IPS-20b (cell line): ENCODE data around the gene INTS6L.

Experiments used
- H3K27ac ChIP-seq: one replicate; pipeline ENCODE4 v1.5.1; 2013; ENCODE audit warnings: low read length
- H3K27me3 ChIP-seq: 2 replicates; pipeline ENCODE4 v1.6.1; 2013; ENCODE audit warnings: mild to moderate bottlenecking, low read length, inconsistent platforms; ENCODE audit not compliant: insufficient read depth
- H3K36me3 ChIP-seq: 2 replicates; pipeline ENCODE4 v1.6.1; 2013; ENCODE audit warnings: low read depth, mild to moderate bottlenecking, inconsistent platforms, low read length, moderate library complexity; ENCODE audit not compliant: insufficient read depth
- H3K4me1 ChIP-seq: 2 replicates; pipeline ENCODE4 v1.6.1; 2013; ENCODE audit warnings: mild to moderate bottlenecking, control low read depth, inconsistent platforms, low read length, moderate library complexity; ENCODE audit not compliant: insufficient read depth
- H3K4me3 ChIP-seq: 2 replicates; pipeline ENCODE4 v1.5.1; 2013; ENCODE audit warnings: mild to moderate bottlenecking, low read length, inconsistent platforms
- H3K9ac ChIP-seq: 2 replicates; pipeline ENCODE4 v1.6.1; 2013; ENCODE audit warnings: low read depth, mild to moderate bottlenecking, inconsistent platforms, low read length, moderate library complexity
- H3K9me3 ChIP-seq: 2 replicates; pipeline ENCODE4 v1.6.1; 2013; ENCODE audit warnings: mild to moderate bottlenecking, low read depth, low read length, inconsistent platforms; ENCODE audit not compliant: insufficient read depth

Gene INTS6L, protein sequence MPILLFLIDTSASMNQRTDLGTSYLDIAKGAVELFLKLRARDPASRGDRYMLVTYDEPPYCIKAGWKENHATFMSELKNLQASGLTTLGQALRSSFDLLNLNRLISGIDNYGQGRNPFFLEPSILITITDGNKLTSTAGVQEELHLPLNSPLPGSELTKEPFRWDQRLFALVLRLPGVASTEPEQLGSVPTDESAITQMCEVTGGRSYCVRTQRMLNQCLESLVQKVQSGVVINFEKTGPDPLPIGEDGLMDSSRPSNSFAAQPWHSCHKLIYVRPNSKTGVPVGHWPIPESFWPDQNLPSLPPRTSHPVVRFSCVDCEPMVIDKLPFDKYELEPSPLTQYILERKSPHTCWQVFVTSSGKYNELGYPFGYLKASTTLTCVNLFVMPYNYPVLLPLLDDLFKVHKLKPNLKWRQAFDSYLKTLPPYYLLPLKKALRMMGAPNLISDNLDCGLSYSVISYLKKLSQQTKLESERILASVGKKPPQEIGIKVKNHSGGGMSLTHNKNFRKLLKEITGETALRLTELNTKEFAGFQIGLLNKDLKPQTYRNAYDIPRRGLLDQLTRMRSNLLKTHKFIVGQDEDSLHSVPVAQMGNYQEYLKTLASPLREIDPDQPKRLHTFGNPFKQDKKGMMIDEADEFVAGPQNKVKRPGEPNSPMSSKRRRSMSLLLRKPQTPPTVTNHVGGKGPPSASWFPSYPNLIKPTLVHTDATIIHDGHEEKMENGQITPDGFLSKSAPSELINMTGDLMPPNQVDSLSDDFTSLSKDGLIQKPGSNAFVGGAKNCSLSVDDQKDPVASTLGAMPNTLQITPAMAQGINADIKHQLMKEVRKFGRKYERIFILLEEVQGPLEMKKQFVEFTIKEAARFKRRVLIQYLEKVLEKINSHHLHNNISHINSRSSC

GRCh38 chrX:135520553-135521404, at the start of gene INTS6L:
Gene INTS6L, plus strand, starts transcription at chrX:135520660. Its CDS starts 333 bp downstream, at chrX:135520993.
- no peaks in the 10 kb centered on the region for H3K4me1 ChIP-seq
- H3K9ac ChIP-seq: peak within 1 kb of the TSS; percentile 79; the same call in 1 of the 2 replicates
- H3K27ac ChIP-seq: no peak within 1 kb of the TSS
- H3K4me3 ChIP-seq: peak within 1 kb of the TSS; percentile 83
- no peaks in the 10 kb centered on the region for H3K9me3 ChIP-seq
- H3K36me3 ChIP-seq: no peaks in the 10 kb centered on the region
- H3K27me3 ChIP-seq: no peaks in the 10 kb centered on the region

DNA sequence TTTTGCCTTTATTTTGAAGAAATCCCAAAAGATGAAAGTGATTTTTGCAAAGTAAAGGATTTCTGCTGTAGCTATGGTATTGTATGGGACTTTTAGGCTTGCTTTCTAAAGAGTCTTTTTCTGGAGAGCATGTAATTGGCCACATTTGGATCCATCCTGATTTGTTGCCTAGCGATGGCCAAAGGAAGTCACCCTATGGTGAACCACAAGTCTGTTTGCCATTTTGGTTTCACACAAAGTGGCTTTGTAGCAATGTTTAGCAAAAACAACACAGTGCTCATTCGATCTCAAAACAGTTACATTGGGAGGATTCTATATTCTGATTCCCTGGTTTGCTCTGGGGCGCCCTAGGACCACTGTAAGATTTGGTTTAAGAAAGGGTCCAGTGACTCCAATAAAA, 44.1 kb upstream of the INTS6L start:
- no peak overlapping the region for H3K27ac ChIP-seq
- no peaks in the 10 kb centered on the region for H3K27me3 ChIP-seq
- no peak overlapping the region for H3K4me3 ChIP-seq
- no peaks in the 10 kb centered on the region for H3K36me3 ChIP-seq
- no peaks in the 10 kb centered on the region for H3K4me1 ChIP-seq
- no peaks in the 10 kb centered on the region for H3K9me3 ChIP-seq
- H3K9ac ChIP-seq: no peak overlapping the region

- H3K9ac ChIP-seq: no peak overlapping the region
- no peaks in the 10 kb centered on the region for H3K36me3 ChIP-seq
- H3K4me3 ChIP-seq: no peak overlapping the region
- no peaks in the 10 kb centered on the region for H3K27me3 ChIP-seq
- no peaks in the 10 kb centered on the region for H3K4me1 ChIP-seq
- no peaks in the 10 kb centered on the region for H3K9me3 ChIP-seq
- H3K27ac ChIP-seq: no peak overlapping the region
Measured at GRCh38 chrX:135477576-135477975, 42.9 kb upstream of the INTS6L start.

DNA sequence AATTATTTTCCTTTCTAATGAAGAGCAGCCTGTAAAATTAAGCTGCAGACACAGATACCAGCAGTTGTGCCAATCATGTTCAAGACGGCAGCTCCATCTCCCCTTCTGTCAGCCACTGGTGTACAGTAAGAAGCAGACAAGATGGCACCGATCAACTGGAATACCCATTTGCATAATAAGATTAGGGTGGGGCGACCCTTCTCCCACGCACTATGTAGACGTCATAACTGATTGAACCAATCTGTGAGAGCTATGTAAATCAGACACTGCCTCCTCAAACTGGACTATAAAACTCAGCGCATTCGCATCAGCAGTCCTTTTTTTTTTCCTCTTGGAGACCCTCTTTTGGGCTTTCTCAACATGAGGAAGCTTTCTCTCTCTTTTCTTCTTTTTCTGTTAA, 40.4 kb upstream of the INTS6L start:
- no peak overlapping the region for H3K27ac ChIP-seq
- H3K36me3 ChIP-seq: no peaks in the 10 kb centered on the region
- H3K27me3 ChIP-seq: no peaks in the 10 kb centered on the region
- no peak overlapping the region for H3K9ac ChIP-seq
- no peak overlapping the region for H3K4me3 ChIP-seq
- H3K9me3 ChIP-seq: no peaks in the 10 kb centered on the region
- H3K4me1 ChIP-seq: no peaks in the 10 kb centered on the region

GRCh38 chrX:135481696-135482179, 38.7 kb upstream of the INTS6L start:
- no peaks in the 10 kb centered on the region for H3K36me3 ChIP-seq
- H3K4me1 ChIP-seq: no peaks in the 10 kb centered on the region
- no peak overlapping the region for H3K9ac ChIP-seq
- H3K27ac ChIP-seq: no peak overlapping the region
- no peak overlapping the region for H3K4me3 ChIP-seq
- H3K9me3 ChIP-seq: no peaks in the 10 kb centered on the region
- H3K27me3 ChIP-seq: no peaks in the 10 kb centered on the region

DNA sequence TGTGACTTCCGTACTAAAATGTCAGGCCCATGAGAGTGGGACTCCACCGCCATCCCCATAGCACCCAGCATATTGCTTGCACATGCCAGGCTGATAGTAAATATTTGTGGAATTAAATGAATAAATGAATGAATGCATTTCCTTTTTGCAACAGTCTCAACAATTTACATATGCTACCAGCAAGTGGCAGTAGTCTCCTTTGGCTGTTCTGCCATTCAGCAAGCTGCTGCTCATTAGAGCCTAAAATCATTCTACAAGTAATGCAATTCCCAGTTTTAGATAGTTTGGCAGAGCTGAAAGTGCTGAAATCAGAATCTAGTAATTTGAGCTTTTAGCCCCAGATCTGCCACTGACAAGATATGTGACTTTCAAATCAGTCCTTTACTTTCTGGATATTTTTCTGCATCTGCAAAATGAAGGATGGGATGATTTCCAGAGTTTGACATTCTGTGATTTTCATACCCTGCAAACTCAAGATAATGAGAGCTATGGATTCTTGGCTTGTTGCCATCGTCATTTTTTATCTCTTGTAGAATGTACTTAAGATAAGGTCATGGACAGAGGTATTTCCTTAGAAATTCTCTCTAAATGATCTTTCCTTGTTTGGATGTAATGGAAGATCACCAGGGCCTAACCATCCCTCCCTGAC, 35.7 kb upstream of the INTS6L start:
- no peak overlapping the region for H3K27ac ChIP-seq
- H3K4me3 ChIP-seq: no peak overlapping the region
- no peak overlapping the region for H3K9ac ChIP-seq
- no peaks in the 10 kb centered on the region for H3K4me1 ChIP-seq
- H3K9me3 ChIP-seq: no peaks in the 10 kb centered on the region
- H3K27me3 ChIP-seq: no peaks in the 10 kb centered on the region
- H3K36me3 ChIP-seq: no peaks in the 10 kb centered on the region

GRCh38 chrX:135489542-135489941, 30.9 kb upstream of the INTS6L start:
- H3K9ac ChIP-seq: no peak overlapping the region
- H3K4me3 ChIP-seq: no peak overlapping the region
- H3K27ac ChIP-seq: no peak overlapping the region
- no peaks in the 10 kb centered on the region for H3K4me1 ChIP-seq
- no peaks in the 10 kb centered on the region for H3K36me3 ChIP-seq
- no peaks in the 10 kb centered on the region for H3K27me3 ChIP-seq
- H3K9me3 ChIP-seq: no peaks in the 10 kb centered on the region

DNA sequence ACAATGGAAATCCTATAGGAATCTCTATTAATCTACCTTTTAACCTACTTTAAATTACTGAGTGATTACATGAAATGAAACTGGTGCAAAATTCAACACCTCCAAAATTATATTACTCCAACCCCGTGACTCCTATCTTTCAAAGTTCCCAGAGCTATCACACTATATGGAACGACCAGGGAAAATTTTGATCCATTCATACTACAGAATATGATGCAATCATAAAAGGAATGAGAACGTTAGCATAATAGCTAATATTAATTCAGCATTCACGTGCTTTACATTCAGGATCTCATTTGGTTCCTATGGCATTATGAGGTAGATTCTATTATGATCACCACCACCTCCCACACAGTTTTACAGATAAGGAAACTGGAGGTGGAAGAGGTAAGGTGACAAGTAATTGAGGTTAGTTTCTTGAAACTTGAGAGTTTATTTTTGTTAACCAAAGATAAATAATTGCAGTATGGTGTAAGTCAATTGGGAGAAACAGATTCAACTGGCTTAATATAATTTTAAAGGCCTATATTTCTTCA, 29.4 kb upstream of the INTS6L start:
- Histone ChIP-seq H3K27me3 (no peaks in the 10 kb centered on the region), H3K9ac (no peak overlapping the region), H3K4me3 (no peak overlapping the region), H3K4me1 (no peaks in the 10 kb centered on the region), H3K27ac (no peak overlapping the region), H3K36me3 (no peaks in the 10 kb centered on the region), H3K9me3 (no peaks in the 10 kb centered on the region)

- no peak overlapping the region for H3K9ac ChIP-seq
- no peaks in the 10 kb centered on the region for H3K4me1 ChIP-seq
- no peaks in the 10 kb centered on the region for H3K27me3 ChIP-seq
- H3K4me3 ChIP-seq: no peak overlapping the region
- no peaks in the 10 kb centered on the region for H3K9me3 ChIP-seq
- no peak overlapping the region for H3K27ac ChIP-seq
- no peaks in the 10 kb centered on the region for H3K36me3 ChIP-seq
Measured at GRCh38 chrX:135494453-135494852, 26.0 kb upstream of the INTS6L start.

DNA sequence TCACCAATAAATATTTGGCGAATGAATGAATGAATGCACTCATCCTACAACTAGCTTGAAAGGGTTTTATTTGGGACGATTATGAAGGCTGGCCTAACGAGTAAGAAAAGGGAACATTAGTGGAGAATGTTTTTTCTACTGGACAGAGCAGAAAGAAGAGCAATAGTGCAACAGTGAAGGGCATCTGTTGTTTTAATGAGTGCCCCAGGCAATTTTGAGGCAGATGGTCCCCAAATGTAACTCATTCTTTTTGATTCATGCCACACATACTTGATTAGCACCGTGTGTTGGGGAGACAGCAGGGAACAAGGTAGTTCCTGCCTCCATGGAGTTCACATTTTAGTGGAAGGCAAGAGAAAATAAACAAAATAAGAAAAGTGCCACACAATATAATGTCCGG, 22.7 kb upstream of the INTS6L start:
- H3K27ac ChIP-seq: no peak overlapping the region

GRCh38 chrX:135498236-135498635, 22.2 kb upstream of the INTS6L start:
- Histone ChIP-seq H3K36me3 (no peaks in the 10 kb centered on the region), H3K27me3 (no peaks in the 10 kb centered on the region), H3K4me1 (no peaks in the 10 kb centered on the region), H3K4me3 (no peak overlapping the region), H3K9ac (no peak overlapping the region), H3K9me3 (no peaks in the 10 kb centered on the region), H3K27ac (no peak overlapping the region)

More for the DNA sequence above, 22.7 kb upstream of the INTS6L start:
- Histone ChIP-seq H3K27me3 (no peaks in the 10 kb centered on the region), H3K9me3 (no peaks in the 10 kb centered on the region), H3K4me3 (no peak overlapping the region), H3K36me3 (no peaks in the 10 kb centered on the region), H3K9ac (no peak overlapping the region), H3K4me1 (no peaks in the 10 kb centered on the region)
